ENCODE measurements around the gene EID1. TPM values are rescaled to one million over a fixed set of nuclear protein-coding genes. Genes with fewer than 3 reads are reported as not detected.
A peak's percentile ranks its signal among the peaks of the same experiment; 100 is the strongest.

Gene EID1
- total RNA-seq, 1 experiment from 2014 or later = 128 TPM

DNA sequence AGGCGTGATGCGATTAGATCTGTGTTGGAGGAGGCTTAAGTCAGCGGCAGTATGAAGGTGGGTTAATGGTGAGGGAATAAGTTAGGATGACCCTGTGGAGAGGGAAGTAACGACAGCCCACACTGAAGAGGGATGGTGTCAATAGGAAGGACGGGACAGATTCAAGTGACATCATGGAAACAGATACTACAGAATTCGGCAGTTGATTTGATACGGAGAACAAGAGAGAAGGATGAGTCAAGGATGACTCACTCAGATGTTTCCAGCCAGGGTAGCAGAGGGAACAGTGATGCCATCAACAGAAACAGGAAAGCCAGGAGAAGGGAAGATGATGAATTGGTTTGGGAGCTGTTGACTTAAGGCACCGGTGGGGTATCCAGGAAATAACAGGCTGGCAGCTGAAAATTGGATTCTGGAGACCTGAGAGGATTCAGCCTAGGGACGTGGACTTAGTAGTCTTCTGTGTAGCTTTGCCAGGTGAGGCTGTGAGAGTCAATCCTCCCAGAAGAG, 47.8 kb downstream of the EID1 start:
- peak; percentile 80 for DNase-seq (ENCODE audit: low spot score)
- POLR2A ChIA-PET (ENCODE audit: low non-redundant PET) = interaction anchor here (0.6 to 0.7 kb wide), 2 partner anchors 31 to 793 kb away, joined by 3 to 6 read pairs; no protein-coding TSS in a partner anchor

DNA sequence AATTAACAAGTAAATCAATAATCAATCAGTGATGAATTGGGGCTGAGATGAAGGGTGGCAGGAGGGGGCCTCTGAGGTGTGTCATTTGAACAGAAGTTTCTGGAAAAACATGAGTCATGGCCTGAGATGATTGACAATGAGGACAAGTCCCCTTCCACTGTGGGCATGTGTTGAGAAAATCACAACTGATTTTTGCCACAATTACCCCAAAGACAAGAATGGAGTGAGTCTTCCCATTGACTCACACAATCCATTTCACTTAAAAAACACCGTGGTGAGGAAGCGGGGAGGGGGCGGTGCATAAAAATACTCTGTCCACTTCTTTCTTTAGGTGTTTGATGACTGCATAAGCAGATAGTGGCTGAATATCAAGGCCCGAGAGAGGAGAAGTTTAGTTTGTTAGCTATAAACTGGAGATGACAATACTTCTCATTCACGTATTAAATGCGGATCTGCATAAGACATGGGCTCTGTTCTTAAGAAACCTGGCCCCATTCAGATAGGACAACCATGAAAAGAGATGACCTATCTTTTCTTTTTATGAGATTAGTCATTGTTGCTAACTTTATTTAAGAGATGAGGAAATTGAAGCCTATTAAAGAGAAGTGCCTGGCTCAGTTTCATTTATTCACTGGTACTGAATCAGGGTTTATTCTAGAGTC, 51.1 kb downstream of the EID1 start:
- H3K27me3 ChIP-seq (replicated peaks; ENCODE audit: insufficient read depth, low read depth, low read length, poor library complexity) = peaks cover 5% of the 10 kb centered on the region
- ChIA-PET CTCF (no interaction called here), POLR2A (ENCODE audit: low non-redundant PET) (no interaction called here)
- H3K36me3 ChIP-seq (ENCODE audit: insufficient read depth, low read length, poor library complexity, severe bottlenecking) = no peaks in the 10 kb centered on the region
- BruUV-seq (replicated peaks) = no TSS peak
- H3K27ac ChIP-seq (ENCODE audit: low read depth, low read length, poor library complexity, severe bottlenecking) = no peak overlapping the region
- H3K9me3 ChIP-seq (ENCODE audit: low read depth, low read length, poor library complexity, severe bottlenecking) = no peaks in the 10 kb centered on the region
- TF ChIP-seq, protein P1, sequence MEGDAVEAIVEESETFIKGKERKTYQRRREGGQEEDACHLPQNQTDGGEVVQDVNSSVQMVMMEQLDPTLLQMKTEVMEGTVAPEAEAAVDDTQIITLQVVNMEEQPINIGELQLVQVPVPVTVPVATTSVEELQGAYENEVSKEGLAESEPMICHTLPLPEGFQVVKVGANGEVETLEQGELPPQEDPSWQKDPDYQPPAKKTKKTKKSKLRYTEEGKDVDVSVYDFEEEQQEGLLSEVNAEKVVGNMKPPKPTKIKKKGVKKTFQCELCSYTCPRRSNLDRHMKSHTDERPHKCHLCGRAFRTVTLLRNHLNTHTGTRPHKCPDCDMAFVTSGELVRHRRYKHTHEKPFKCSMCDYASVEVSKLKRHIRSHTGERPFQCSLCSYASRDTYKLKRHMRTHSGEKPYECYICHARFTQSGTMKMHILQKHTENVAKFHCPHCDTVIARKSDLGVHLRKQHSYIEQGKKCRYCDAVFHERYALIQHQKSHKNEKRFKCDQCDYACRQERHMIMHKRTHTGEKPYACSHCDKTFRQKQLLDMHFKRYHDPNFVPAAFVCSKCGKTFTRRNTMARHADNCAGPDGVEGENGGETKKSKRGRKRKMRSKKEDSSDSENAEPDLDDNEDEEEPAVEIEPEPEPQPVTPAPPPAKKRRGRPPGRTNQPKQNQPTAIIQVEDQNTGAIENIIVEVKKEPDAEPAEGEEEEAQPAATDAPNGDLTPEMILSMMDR (conservative IDR thresholded peaks at IDR 0.05; ENCODE audit: low read depth, low read length) = no peak
- no peak for TF ChIP-seq EZH2 (IDR thresholded peaks at IDR 0.05; ENCODE audit: borderline replicate concordance, low read depth, low read length, poor library complexity, severe bottlenecking)
- no peak for DNase-seq (ENCODE audit: low spot score)
- intact Hi-C loops (cut with micrococcal nuclease; ENCODE audit: unreplicated experiment) = no loop called here
- no peaks in the 10 kb centered on the region for H3K4me1 ChIP-seq (ENCODE audit: insufficient read depth, low read length, poor library complexity, severe bottlenecking)
- H3K4me3 ChIP-seq (ENCODE audit: low read depth, low read length, poor library complexity, severe bottlenecking) = no peak overlapping the region

More for the DNA sequence above, 47.8 kb downstream of the EID1 start:
- Histone ChIP-seq H3K4me3 (ENCODE audit: low read depth, low read length, poor library complexity, severe bottlenecking) (no peak overlapping the region), H3K4me1 (ENCODE audit: insufficient read depth, low read length, poor library complexity, severe bottlenecking) (peaks cover 6% of the 10 kb centered on the region), H3K9me3 (ENCODE audit: low read depth, low read length, poor library complexity, severe bottlenecking) (no peaks in the 10 kb centered on the region), H3K36me3 (ENCODE audit: insufficient read depth, low read length, poor library complexity, severe bottlenecking) (no peaks in the 10 kb centered on the region), H3K27ac (ENCODE audit: low read depth, low read length, poor library complexity, severe bottlenecking) (no peak overlapping the region), H3K27me3 (replicated peaks; ENCODE audit: insufficient read depth, low read depth, low read length, poor library complexity) (peaks cover 5% of the 10 kb centered on the region)
- CTCF ChIA-PET = no interaction called here
- TF ChIP-seq EZH2 (IDR thresholded peaks at IDR 0.05; ENCODE audit: borderline replicate concordance, low read depth, low read length, poor library complexity, severe bottlenecking) = no peak
- TF ChIP-seq, protein P1 (conservative IDR thresholded peaks at IDR 0.05; ENCODE audit: low read depth, low read length) = no peak
- intact Hi-C loops (cut with micrococcal nuclease; ENCODE audit: unreplicated experiment) = no loop called here
- no TSS peak for BruUV-seq (replicated peaks)

DNA sequence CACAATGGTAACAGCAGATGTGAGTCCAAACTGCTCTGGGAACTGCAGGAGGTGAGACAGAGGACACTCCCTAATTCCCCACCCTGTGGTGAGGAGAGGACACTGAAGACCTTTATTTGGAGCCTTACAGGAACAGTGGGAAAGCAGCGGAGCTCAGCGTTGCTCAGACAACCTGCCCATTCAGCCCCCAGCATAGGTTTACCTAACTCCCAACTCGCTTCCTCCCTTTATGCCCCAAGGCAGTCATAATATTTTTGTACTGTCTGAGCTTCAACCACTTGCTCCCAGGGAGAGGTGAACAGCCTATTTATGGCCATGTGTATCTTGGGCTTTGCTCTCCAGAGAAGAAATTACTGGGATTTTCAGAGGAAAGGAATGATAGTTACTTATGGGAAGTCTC, 51.7 kb downstream of the EID1 start:
- ChIA-PET CTCF (no interaction called here), POLR2A (ENCODE audit: low non-redundant PET) (no interaction called here)
- no peaks in the 10 kb centered on the region for H3K4me1 ChIP-seq (ENCODE audit: insufficient read depth, low read length, poor library complexity, severe bottlenecking)
- peaks cover 5% of the 10 kb centered on the region for H3K27me3 ChIP-seq (replicated peaks; ENCODE audit: insufficient read depth, low read depth, low read length, poor library complexity)
- intact Hi-C loops (cut with micrococcal nuclease; ENCODE audit: unreplicated experiment) = no loop called here
- BruUV-seq (replicated peaks) = no TSS peak
- H3K36me3 ChIP-seq (ENCODE audit: insufficient read depth, low read length, poor library complexity, severe bottlenecking) = no peaks in the 10 kb centered on the region
- H3K9me3 ChIP-seq (ENCODE audit: low read depth, low read length, poor library complexity, severe bottlenecking) = no peaks in the 10 kb centered on the region
- H3K27ac ChIP-seq (ENCODE audit: low read depth, low read length, poor library complexity, severe bottlenecking) = no peak overlapping the region
- TF ChIP-seq, protein P1 (conservative IDR thresholded peaks at IDR 0.05; ENCODE audit: low read depth, low read length) = no peak
- TF ChIP-seq EZH2 (IDR thresholded peaks at IDR 0.05; ENCODE audit: borderline replicate concordance, low read depth, low read length, poor library complexity, severe bottlenecking) = no peak
- no peak for DNase-seq (ENCODE audit: low spot score)
- no peak overlapping the region for H3K4me3 ChIP-seq (ENCODE audit: low read depth, low read length, poor library complexity, severe bottlenecking)

Other genes with a start within 250 kb of the EID1 start
- 25.4 and 25.8 TPM in 2 replicates for gene FBN1, start 232.4 kb upstream of the EID1 start, total RNA-seq (2021)
- gene CEP152, start 67.1 kb upstream of the EID1 start, total RNA-seq (2021) = 31.6 and 33.7 TPM in 2 replicates
- 0.57 and 0.73 TPM in 2 replicates for gene SHC4, start 85.8 kb downstream of the EID1 start, total RNA-seq (2021)
- gene SECISBP2L, start 168.3 kb downstream of the EID1 start, total RNA-seq (2021) = 36.4 and 36.8 TPM in 2 replicates

All from A673 (cell line).